ENCODE data around the gene EPHB2. TPM values are rescaled to one million over a fixed set of nuclear protein-coding genes. Genes with fewer than 3 reads are reported as not detected.
"Not testable (repeated sequence)": the region's sequence is repeated elsewhere in the genome, so short reads cannot be mapped to it uniquely, and the experiment has no call there.

Gene EPHB2
- total RNA-seq, 1 donor from 2014 or later, result 5.0 TPM

GRCh38 chr1:22935433-22935832 lies 224.8 kb downstream of the EPHB2 start:
- DNase-seq, result no peak

GRCh38 chr1:22936681-22937080 lies 226.0 kb downstream of the EPHB2 start:
- no peak for TF ChIP-seq CTCF (IDR thresholded peaks at IDR 0.05)
- Histone ChIP-seq H3K9me3 (peaks cover 6% of the 10 kb centered on the region), H3K4me1 (no peaks in the 10 kb centered on the region), H3K36me3 (no peaks in the 10 kb centered on the region), H3K27me3 (ENCODE audit: low read depth) (no peaks in the 10 kb centered on the region), H3K4me3 (no peak overlapping the region), H3K27ac (no peak overlapping the region)
- intact Hi-C loops (cut with DNase I), result no loop called here
- no peak for ATAC-seq
- DNase-seq, result no peak

More at GRCh38 chr1:22935433-22935832, 224.8 kb downstream of the EPHB2 start:
- no peaks in the 10 kb centered on the region for H3K36me3 ChIP-seq
- H3K27me3 ChIP-seq (ENCODE audit: low read depth), result no peaks in the 10 kb centered on the region
- H3K4me3 ChIP-seq, result no peak overlapping the region
- no peak for TF ChIP-seq CTCF (IDR thresholded peaks at IDR 0.05)
- H3K9me3 ChIP-seq, result no peaks in the 10 kb centered on the region
- ATAC-seq, result no peak
- intact Hi-C loops (cut with DNase I), result no loop called here
- no peaks in the 10 kb centered on the region for H3K4me1 ChIP-seq
- no peak overlapping the region for H3K27ac ChIP-seq

GRCh38 chr1:22941257-22941656 lies 230.6 kb downstream of the EPHB2 start:
- H3K9me3 ChIP-seq, result peaks cover 6% of the 10 kb centered on the region
- H3K4me3 ChIP-seq, result no peak overlapping the region
- H3K27me3 ChIP-seq (ENCODE audit: low read depth), result no peaks in the 10 kb centered on the region
- ATAC-seq (no peak), DNase-seq (no peak)
- H3K27ac ChIP-seq, result no peak overlapping the region
- H3K4me1 ChIP-seq, result no peaks in the 10 kb centered on the region
- intact Hi-C loops (cut with DNase I), result no loop called here
- no peaks in the 10 kb centered on the region for H3K36me3 ChIP-seq
- no peak for TF ChIP-seq CTCF (IDR thresholded peaks at IDR 0.05)

GRCh38 chr1:22944346-22945055 lies 233.9 kb downstream of the EPHB2 start:
- Histone ChIP-seq H3K9me3 (peaks cover 6% of the 10 kb centered on the region), H3K36me3 (no peaks in the 10 kb centered on the region), H3K27ac (no peak overlapping the region), H3K27me3 (ENCODE audit: low read depth) (peaks cover 4% of the 10 kb centered on the region), H3K4me1 (no peaks in the 10 kb centered on the region), H3K4me3 (no peak overlapping the region)
- TF ChIP-seq CTCF (IDR thresholded peaks at IDR 0.05), result no peak
- intact Hi-C loops (cut with DNase I), result no loop called here
- DNase-seq, result no peak
- ATAC-seq, result no peak

GRCh38 chr1:22945171-22945570 lies 234.5 kb downstream of the EPHB2 start:
- H3K27me3 ChIP-seq (ENCODE audit: low read depth); ATAC-seq; H3K9me3 ChIP-seq; H3K4me3 ChIP-seq; H3K4me1 ChIP-seq; DNase-seq; H3K36me3 ChIP-seq; H3K27ac ChIP-seq; intact Hi-C loops (cut with DNase I): not testable (repeated sequence)

GRCh38 chr1:22949822-22950331 lies 239.2 kb downstream of the EPHB2 start:
- DNase-seq, result no peak
- no peak overlapping the region for H3K27ac ChIP-seq
- no peaks in the 10 kb centered on the region for H3K4me1 ChIP-seq
- ATAC-seq, result no peak
- H3K4me3 ChIP-seq, result no peak overlapping the region
- H3K27me3 ChIP-seq (ENCODE audit: low read depth), result peaks cover 42% of the 10 kb centered on the region
- H3K9me3 ChIP-seq, result no peaks in the 10 kb centered on the region
- no peak for TF ChIP-seq CTCF (IDR thresholded peaks at IDR 0.05)
- intact Hi-C loops (cut with DNase I), result no loop called here
- no peaks in the 10 kb centered on the region for H3K36me3 ChIP-seq
